ENCODE measurements around the gene DHX35.

DNA sequence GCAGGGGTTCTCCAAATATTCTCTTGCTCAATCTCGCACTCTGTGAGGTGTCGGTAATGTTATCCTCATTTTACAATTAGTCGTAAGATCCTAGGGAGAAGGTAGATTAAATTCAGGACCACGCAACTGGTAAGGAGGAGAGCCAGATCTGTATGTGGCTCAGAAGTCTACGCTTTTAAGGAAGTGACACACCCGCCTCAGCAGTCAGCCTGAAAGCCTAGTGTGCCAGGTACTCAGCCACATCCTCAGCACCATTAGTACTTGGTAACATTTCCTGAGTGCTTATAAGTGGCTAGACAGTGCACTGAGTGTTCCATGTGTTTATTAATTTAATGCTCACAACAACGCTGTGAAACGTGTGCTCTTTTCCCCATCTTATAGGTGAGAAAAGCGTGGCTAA, 63.7 kb downstream of the DHX35 start:
- TF ChIP-seq CREM (IDR thresholded peaks at IDR 0.05; ENCODE audit: low read depth): no peak
- TF ChIP-seq EGR1 (IDR thresholded peaks at IDR 0.05; ENCODE audit: borderline replicate concordance in 1 of 2, low read depth in 2 of 2, low read length in 2 of 2): no peak
- TF ChIP-seq, protein P1, sequence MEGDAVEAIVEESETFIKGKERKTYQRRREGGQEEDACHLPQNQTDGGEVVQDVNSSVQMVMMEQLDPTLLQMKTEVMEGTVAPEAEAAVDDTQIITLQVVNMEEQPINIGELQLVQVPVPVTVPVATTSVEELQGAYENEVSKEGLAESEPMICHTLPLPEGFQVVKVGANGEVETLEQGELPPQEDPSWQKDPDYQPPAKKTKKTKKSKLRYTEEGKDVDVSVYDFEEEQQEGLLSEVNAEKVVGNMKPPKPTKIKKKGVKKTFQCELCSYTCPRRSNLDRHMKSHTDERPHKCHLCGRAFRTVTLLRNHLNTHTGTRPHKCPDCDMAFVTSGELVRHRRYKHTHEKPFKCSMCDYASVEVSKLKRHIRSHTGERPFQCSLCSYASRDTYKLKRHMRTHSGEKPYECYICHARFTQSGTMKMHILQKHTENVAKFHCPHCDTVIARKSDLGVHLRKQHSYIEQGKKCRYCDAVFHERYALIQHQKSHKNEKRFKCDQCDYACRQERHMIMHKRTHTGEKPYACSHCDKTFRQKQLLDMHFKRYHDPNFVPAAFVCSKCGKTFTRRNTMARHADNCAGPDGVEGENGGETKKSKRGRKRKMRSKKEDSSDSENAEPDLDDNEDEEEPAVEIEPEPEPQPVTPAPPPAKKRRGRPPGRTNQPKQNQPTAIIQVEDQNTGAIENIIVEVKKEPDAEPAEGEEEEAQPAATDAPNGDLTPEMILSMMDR (IDR thresholded peaks at IDR 0.05 in 2 of 3, conservative IDR thresholded peaks at IDR 0.05 in 1 of 3; ENCODE audit: control insufficient read depth in 2 of 3, extremely low read depth in 1 of 3, insufficient read depth in 1 of 3, low read depth in 3 of 3, low read length in 3 of 3): no peak
- no peak for TF ChIP-seq ZSCAN29 (IDR thresholded peaks at IDR 0.05)
- no peak for TF ChIP-seq FOXM1 (IDR thresholded peaks at IDR 0.05; ENCODE audit: low read depth, low read length)
